CD4-positive, alpha-beta T cell treated with Interferon alpha-2 for 1 hour (primary cell): ENCODE measurements around the gene SCNN1A.
A peak's percentile ranks its signal among the peaks of the same experiment; 100 is the strongest.

Experiments used
- DNase-seq, 2 donors: peaks; one replicate each; pipeline ENCODE4 v3.0.0-alpha.2; 2020 to 2022

Gene SCNN1A

GRCh38 chr12:6330999-6331714, 44.2 kb downstream of the SCNN1A start:
- DNase-seq: no peak

- DNase-seq: peak in 1 of 2 donors; percentile 68
Measured at GRCh38 chr12:6330192-6330591, 45.2 kb downstream of the SCNN1A start.

GRCh38 chr12:6329703-6330064, 45.7 kb downstream of the SCNN1A start:
- no peak for DNase-seq

GRCh38 chr12:6328945-6329702, 46.2 kb downstream of the SCNN1A start:
- DNase-seq: no peak

GRCh38 chr12:6328045-6328779, 47.2 kb downstream of the SCNN1A start:
- no peak for DNase-seq

- DNase-seq: no peak
Measured at GRCh38 chr12:6327229-6328041, 47.9 kb downstream of the SCNN1A start.

- DNase-seq: peak in 1 of 2 donors; percentile 28
Measured at GRCh38 chr12:6326316-6327228, 48.8 kb downstream of the SCNN1A start.

- DNase-seq: no peak
Measured at GRCh38 chr12:6324936-6325750, 50.2 kb downstream of the SCNN1A start.

GRCh38 chr12:6323995-6324711, 51.2 kb downstream of the SCNN1A start:
- DNase-seq: no peak

GRCh38 chr12:6323340-6323994, 51.9 kb downstream of the SCNN1A start:
- DNase-seq: peak; percentile 58 to 68

GRCh38 chr12:6322969-6323339, 52.4 kb downstream of the SCNN1A start:
- no peak for DNase-seq

- no peak for DNase-seq
Measured at GRCh38 chr12:6322352-6322751, 53.0 kb downstream of the SCNN1A start.

- DNase-seq: no peak
Measured at GRCh38 chr12:6321905-6322304, 53.5 kb downstream of the SCNN1A start.

GRCh38 chr12:6319446-6319845, 55.9 kb downstream of the SCNN1A start:
- DNase-seq: no peak

GRCh38 chr12:6318440-6318879, 56.9 kb downstream of the SCNN1A start:
- no peak for DNase-seq

GRCh38 chr12:6317693-6318439, 57.5 kb downstream of the SCNN1A start:
- no peak for DNase-seq

GRCh38 chr12:6316921-6317692, 58.3 kb downstream of the SCNN1A start:
- no peak for DNase-seq
